Psoas muscle (tissue), 8 donors: ENCODE data around the gene GLCCI1. TPM values are rescaled to one million over a fixed set of nuclear protein-coding genes. Genes with fewer than 3 reads are reported as not detected.
A peak's percentile ranks its signal among the peaks of the same experiment; 100 is the strongest.

Source experiments
- ATAC-seq, 4 donors: fragments of 200-7000 bp; cut with Tn5 transposase; one replicate each; pipeline ENCODE4 v1.9.1; 2020; ENCODE audit warnings: moderate library complexity in 3 of 4, mild to moderate bottlenecking in 2 of 4
- DNase-seq, 2 donors: peaks; one replicate each; pipeline ENCODE4 v3.0.0-alpha.2; 2020
- H3K27ac ChIP-seq: fragments of 200-600 bp; one replicate; pipeline ENCODE4 v1.8.0; 2022
- H3K27me3 ChIP-seq, 3 donors: fragments of 200-600 bp in 1 of 3; one replicate each; pipeline versions ENCODE4 v1.6.1 to v1.8.0; 2013 to 2022; ENCODE audit warnings: low read length in 2 of 3, mild to moderate bottlenecking in 2 of 3, moderate library complexity in 1 of 3; ENCODE audit not compliant: insufficient read depth in 3 of 3
- H3K36me3 ChIP-seq, 2 donors: fragments of 200-600 bp in 1 of 2; one replicate each; pipeline versions ENCODE4 v1.6.1 to v1.8.0; 2013 to 2022; ENCODE audit warnings: low read depth in 1 of 2, mild to moderate bottlenecking in 1 of 2, moderate library complexity in 1 of 2; ENCODE audit not compliant: insufficient read depth in 1 of 2
- H3K4me1 ChIP-seq: fragments of 200-600 bp; one replicate; pipeline ENCODE4 v1.8.0; 2022
- H3K4me3 ChIP-seq: fragments of 200-600 bp; one replicate; pipeline ENCODE4 v1.8.0; 2022; ENCODE audit warnings: mild to moderate bottlenecking
- H3K9me3 ChIP-seq: fragments of 200-600 bp; one replicate; pipeline ENCODE4 v1.8.0; 2022
- WGBS, 3 donors: extraction: QIAGEN DNeasy Blood & Tissue Kit; methylation state at CpG; one replicate each; pipeline versions ENCODE4 v1.1.6 to v1.1.7; 2013; 5-methylcytosine and 5-hydroxymethylcytosine counted together
- intact Hi-C, 2 donors: fragments of 100-400 bp; cut with DNase I; formaldehyde crosslinking; loops; one replicate each; pipeline versions ENCODE4 v1.11.0 to v1.14.2; 2022
- polyA plus RNA-seq, 3 donors: library from polyadenylated mRNA; stranded (reverse); fragments of 200-250 nt; gene quantifications; one replicate each; pipeline ENCODE4 v1.2.3, GENCODE V29; 2013
- total RNA-seq, 4 donors: library from RNA; stranded (reverse); fragmentation: NEBNext Ultra II Directional in 2 of 4; extraction: Animal tissue kit (Norgen Biotek cat#: 25700) in 2 of 4; gene quantifications; one replicate each; pipeline versions ENCODE4 v1.2.1 to v1.2.4, GENCODE V29; 2021 to 2023
- TF ChIP-seq, protein P1 (sequence below): fragments of 200-600 bp; IDR thresholded peaks from one replicate; pipeline ENCODE4 v1.8.0; 2022; ENCODE audit warnings: antibody characterized with exemption
- donor health status: healthy with polysubstance abuse.
- donor health status: DM: no; HTN: no; CAD: no; lungs with moderate emphysema.
- donor health status: Bipolar disorder and iron deficiency.
- donor health status: healthy.
- donor health status: DM: yes; HTN: yes; CAD: no.
- donor health status: DM: no; HTN: no; CAD: no.
- donor health status: DM: no; HTN: no; CAD: no.
- donor health status: DM: yes; HTN: yes; CAD: no.

The GLCCI1 gene
- total and polyA plus RNA-seq, 7 donors, result 0.57 to 8.0 (median 3.1) TPM

- Histone ChIP-seq H3K27ac (peak overlapping the region; percentile 96), H3K27me3 (no peaks in the 10 kb centered on the region), H3K4me3 (peak overlapping the region; percentile 99), H3K9me3 (no peaks in the 10 kb centered on the region), H3K36me3 (no peaks in the 10 kb centered on the region), H3K4me1 (peaks cover 15% of the 10 kb centered on the region)
- DNase-seq, result no peak
- WGBS, 3 donors, result 8 to 10% (median 9%) methylated on average over 14 of the region's 14 CpGs
- TF ChIP-seq, protein P1, sequence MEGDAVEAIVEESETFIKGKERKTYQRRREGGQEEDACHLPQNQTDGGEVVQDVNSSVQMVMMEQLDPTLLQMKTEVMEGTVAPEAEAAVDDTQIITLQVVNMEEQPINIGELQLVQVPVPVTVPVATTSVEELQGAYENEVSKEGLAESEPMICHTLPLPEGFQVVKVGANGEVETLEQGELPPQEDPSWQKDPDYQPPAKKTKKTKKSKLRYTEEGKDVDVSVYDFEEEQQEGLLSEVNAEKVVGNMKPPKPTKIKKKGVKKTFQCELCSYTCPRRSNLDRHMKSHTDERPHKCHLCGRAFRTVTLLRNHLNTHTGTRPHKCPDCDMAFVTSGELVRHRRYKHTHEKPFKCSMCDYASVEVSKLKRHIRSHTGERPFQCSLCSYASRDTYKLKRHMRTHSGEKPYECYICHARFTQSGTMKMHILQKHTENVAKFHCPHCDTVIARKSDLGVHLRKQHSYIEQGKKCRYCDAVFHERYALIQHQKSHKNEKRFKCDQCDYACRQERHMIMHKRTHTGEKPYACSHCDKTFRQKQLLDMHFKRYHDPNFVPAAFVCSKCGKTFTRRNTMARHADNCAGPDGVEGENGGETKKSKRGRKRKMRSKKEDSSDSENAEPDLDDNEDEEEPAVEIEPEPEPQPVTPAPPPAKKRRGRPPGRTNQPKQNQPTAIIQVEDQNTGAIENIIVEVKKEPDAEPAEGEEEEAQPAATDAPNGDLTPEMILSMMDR, result no peak
- ATAC-seq, result no peak
- intact Hi-C loops, result loop anchor here (5.0 to 10.0 kb wide), 2 partner anchors 106 to 283 kb away; no protein-coding TSS in a partner anchor
Measured at GRCh38 chr7:7967886-7968543, 581 bp upstream of the GLCCI1 start.

- Histone ChIP-seq H3K4me1 (peaks cover 15% of the 10 kb centered on the region), H3K9me3 (no peaks in the 10 kb centered on the region), H3K27ac (peak overlapping the region; percentile 96), H3K27me3 (no peaks in the 10 kb centered on the region), H3K36me3 (no peaks in the 10 kb centered on the region), H3K4me3 (peak overlapping the region; percentile 99)
- peak in 1 of 4 donors; percentile 5 for ATAC-seq
- WGBS, 3 donors, result 0 to 1% (median 0%) methylated on average over 44 to 98 of the region's 98 CpGs
- peak; percentile 20 to 63 for DNase-seq
- intact Hi-C loops, result loop anchor here (5.0 to 10.0 kb wide), 3 partner anchors 107 to 285 kb away; no protein-coding TSS in a partner anchor
- TF ChIP-seq, protein P1, result no peak
Measured at GRCh38 chr7:7969306-7970236, 975 bp downstream of the GLCCI1 start.

- TF ChIP-seq, protein P1, result no peak
- no peaks in the 10 kb centered on the region for H3K27me3 ChIP-seq
- no peaks in the 10 kb centered on the region for H3K9me3 ChIP-seq
- ATAC-seq (no peak), DNase-seq (no peak)
- peak overlapping the region; percentile 99 for H3K4me3 ChIP-seq
- WGBS, 3 donors, result 0 to 3% (median 1%) methylated on average over 5 to 6 of the region's 6 CpGs
- no peaks in the 10 kb centered on the region for H3K36me3 ChIP-seq
- peak overlapping the region; percentile 70 for H3K27ac ChIP-seq
- H3K4me1 ChIP-seq, result peaks cover 15% of the 10 kb centered on the region
- intact Hi-C loops, result loop anchor here in 1 of 2 donors (10.0 kb wide), 1 partner anchor 245 kb away; no protein-coding TSS in a partner anchor
Measured at GRCh38 chr7:7970237-7970530, 1.6 kb downstream of the GLCCI1 start.

GRCh38 chr7:7970531-7971307 lies 2.1 kb downstream of the GLCCI1 start:
- intact Hi-C loops, result loop anchor here in 1 of 2 donors (10.0 kb wide), 1 partner anchor 244 kb away; no protein-coding TSS in a partner anchor
- Histone ChIP-seq H3K9me3 (no peaks in the 10 kb centered on the region), H3K36me3 (no peaks in the 10 kb centered on the region), H3K4me1 (peaks cover 15% of the 10 kb centered on the region), H3K27ac (no peak overlapping the region), H3K4me3 (peak overlapping the region; percentile 99), H3K27me3 (no peaks in the 10 kb centered on the region)
- whole genome bisulfite sequencing, 3 donors, result 19 to 34% (median 20%) methylated on average over 7 of the region's 7 CpGs
- DNase-seq, result no peak
- ATAC-seq, result no peak
- TF ChIP-seq, protein P1, result no peak
